ENCODE measurements around the gene UBQLNL.

UBQLNL gene

GRCh38 chr11:5507177-5507932 lies 9.1 kb downstream of the UBQLNL start:
- DNase-seq = no peak

GRCh38 chr11:5505363-5506048 lies 11.0 kb downstream of the UBQLNL start:
- no peak for DNase-seq

- DNase-seq = no peak
These were observed 12.0 kb downstream of the UBQLNL start for GRCh38 chr11:5504403-5504921.

GRCh38 chr11:5500393-5500801 lies 16.1 kb downstream of the UBQLNL start:
- DNase-seq = no peak

- DNase-seq = no peak
These were observed 16.8 kb downstream of the UBQLNL start for GRCh38 chr11:5499671-5500070.

GRCh38 chr11:5489576-5490357 lies 26.7 kb downstream of the UBQLNL start:
- no peak for DNase-seq

- no peak for DNase-seq
These were observed 27.6 kb downstream of the UBQLNL start for GRCh38 chr11:5488798-5489399.

GRCh38 chr11:5488385-5488784 lies 28.1 kb downstream of the UBQLNL start, which contains the start of gene OR52D1:
TSS of gene OR52D1 (plus strand) at chr11:5488685. CDS start at chr11:5488707, 22 bp downstream.
- no peak for DNase-seq

- no peak for DNase-seq
These were observed 30.1 kb downstream of the UBQLNL start for GRCh38 chr11:5486421-5486820.

GRCh38 chr11:5486003-5486402 lies 30.5 kb downstream of the UBQLNL start:
- no peak for DNase-seq

GRCh38 chr11:5476186-5476819 lies 40.2 kb downstream of the UBQLNL start:
- DNase-seq = peak; percentile 27 to 30

- no peak for DNase-seq
These were observed 42.6 kb downstream of the UBQLNL start for GRCh38 chr11:5473921-5474320.

GRCh38 chr11:5467527-5467926 lies 49.0 kb downstream of the UBQLNL start:
- no peak for DNase-seq

Data from activated CD4-positive, alpha-beta T cell treated with anti-CD3 and anti-CD28 coated beads for 4 hours (primary cell).